GM19035 (cell line): Measurements from ENCODE around the gene ELFN1.

Experiments
- ATAC-seq: cut with Tn5 transposase; IDR thresholded peaks from one replicate; pipeline ENCODE4 v1.9.1; 2021; ENCODE audit not compliant: unreplicated experiment

ELFN1 gene

DNA sequence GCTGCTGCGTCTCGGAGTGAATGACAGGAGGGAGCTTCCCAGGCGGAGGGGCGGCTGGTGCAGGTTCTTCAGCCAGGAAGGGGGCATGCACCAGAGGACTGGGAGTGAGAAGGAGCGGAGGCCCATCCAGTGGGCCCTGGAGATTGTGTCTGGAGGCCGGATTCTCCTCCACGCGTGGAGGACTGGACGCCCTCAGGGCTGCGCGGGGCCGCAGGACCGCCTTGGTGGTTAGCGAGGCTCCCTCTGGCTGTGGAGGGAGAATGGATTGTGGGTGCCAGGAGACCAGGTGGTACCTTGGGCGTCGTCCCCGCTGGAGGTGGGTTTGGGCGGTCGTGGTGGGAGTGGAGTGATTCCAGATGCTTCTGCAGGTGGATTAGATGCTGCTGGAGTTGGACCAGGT, 68.9 kb downstream of the ELFN1 start:
- no peak for ATAC-seq

DNA sequence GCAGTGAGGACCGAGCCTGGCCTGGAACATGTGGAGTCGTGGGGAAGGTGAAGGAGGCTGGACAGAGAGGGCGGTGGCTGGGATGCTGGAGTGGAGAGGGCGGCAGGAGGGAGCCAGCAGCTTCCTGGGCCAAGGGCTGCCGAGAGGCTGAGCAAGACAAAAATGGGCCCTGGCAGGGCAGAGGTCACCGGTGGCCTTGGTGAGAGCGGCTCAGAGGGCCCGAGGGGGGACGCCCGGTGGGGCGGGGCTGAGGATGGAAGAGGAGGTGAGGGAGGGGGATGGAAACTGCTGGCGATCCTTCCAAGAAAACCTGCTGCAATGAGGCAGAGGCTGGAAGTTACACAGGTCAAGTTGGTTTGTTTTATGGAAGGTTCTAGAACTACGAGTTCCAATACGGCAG, 69.5 kb downstream of the ELFN1 start:
- ATAC-seq: no peak

DNA sequence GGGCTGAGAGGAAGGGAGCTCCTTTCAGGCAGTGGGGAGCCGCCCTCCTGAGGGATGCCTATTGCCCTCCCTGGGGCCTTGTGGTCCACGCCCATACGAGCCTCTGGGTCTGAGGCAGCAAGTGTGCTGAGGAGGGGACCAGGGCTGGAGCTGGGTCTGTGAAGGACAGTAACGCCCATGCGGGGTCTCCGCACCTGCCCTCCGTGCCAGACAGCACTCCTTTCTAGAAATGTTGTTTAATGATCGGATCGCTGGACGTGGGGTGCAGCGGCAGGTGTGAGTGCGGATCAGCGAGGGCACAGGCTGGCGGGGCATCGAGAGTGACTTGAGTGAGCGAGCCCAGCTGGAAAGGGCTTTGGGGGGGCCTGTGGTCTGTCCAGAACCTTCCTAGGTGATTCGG, 70.1 kb downstream of the ELFN1 start:
- no peak for ATAC-seq

DNA sequence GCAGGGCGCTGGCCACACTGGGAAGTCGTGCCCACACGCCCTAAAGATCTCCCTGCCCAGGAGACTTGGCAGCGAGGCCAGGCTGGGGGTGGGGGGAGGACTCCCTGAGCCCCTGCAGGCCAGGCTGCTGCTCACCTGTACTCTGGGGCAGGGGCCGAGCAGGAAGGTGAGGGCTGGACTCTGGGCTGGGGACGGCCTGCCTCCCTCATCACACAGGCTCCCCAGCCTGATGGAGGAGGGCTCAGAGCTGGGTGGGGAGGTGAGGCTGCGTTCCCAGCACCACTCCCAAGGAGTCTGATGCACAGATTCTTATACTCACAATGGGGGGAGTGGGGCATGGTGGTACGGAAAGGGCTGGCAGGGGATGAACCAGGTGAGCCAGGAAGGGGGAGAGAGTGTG, 71.2 kb downstream of the ELFN1 start:
- ATAC-seq: no peak

DNA sequence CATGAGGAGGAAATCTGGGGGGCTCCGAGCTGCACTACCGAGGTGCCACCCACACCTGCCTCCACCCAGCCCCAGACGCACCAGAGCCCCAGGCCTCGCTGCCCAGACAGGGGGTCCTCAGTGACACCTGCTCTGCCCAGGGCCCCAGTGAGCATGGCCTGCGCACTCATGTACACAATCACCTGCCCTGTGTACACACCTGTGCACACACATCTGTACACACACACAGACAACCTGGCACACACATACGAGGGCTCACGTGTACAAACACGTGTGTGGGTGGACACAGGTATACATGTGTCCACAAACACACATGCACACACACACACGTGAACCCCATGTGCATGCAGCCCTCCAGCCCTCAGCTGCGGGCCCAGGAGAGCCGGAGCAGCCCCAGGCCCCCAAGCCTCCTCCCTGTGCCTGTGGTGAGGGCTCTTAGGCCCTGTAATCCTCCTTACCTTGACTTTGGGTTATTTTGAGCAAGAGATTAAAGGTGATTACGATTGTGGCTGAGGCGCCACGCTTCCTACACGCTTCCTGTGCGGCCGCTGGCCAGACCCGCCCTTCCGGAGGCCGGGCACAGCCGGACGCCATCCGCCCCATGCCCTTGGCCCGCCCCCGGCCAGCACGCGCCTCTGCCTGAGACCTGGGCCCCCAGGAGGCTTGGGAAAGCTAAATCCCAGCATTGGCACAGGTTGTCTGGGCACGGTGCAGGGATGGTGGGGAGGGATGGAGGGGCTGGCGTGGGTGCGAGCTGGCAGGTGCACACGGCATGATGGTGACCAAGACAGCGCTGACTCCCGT, 71.9 kb downstream of the ELFN1 start:
- no peak for ATAC-seq

DNA sequence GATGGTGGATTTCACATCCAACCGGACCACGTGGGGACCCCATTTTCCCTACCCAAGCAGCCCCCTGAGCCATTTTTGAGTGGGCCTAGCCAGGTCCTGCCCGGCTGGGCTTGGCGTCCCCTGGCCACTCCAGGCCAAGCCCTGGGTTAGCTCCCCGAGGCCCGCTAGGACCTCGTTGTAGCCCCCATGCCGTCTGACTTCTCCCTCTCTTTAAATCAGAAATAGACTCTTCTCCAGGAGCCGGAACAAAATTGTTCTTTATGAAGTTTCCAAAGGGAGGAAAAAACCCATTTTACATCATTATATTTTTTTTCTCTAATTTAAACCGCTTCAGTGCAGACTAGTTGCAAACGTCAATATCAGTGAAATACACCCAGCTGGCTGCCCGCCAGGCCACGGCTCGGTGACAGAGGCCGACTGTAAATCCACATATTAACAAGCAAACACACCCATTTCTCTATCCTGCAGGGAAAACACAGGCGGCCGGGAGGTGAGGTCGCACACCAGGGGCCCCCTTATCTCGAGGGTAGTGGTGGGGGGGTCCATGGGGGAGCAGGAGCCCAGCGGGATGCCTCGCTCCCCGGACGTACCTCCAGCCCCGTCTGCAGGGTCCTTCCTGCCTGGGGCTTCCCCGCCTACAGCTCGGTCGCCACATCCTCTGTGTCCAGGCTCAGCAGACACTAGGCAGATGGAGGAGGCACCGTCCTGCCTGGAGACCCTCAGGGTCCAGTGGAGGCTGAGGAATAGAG, 72.7 kb downstream of the ELFN1 start:
- no peak for ATAC-seq

DNA sequence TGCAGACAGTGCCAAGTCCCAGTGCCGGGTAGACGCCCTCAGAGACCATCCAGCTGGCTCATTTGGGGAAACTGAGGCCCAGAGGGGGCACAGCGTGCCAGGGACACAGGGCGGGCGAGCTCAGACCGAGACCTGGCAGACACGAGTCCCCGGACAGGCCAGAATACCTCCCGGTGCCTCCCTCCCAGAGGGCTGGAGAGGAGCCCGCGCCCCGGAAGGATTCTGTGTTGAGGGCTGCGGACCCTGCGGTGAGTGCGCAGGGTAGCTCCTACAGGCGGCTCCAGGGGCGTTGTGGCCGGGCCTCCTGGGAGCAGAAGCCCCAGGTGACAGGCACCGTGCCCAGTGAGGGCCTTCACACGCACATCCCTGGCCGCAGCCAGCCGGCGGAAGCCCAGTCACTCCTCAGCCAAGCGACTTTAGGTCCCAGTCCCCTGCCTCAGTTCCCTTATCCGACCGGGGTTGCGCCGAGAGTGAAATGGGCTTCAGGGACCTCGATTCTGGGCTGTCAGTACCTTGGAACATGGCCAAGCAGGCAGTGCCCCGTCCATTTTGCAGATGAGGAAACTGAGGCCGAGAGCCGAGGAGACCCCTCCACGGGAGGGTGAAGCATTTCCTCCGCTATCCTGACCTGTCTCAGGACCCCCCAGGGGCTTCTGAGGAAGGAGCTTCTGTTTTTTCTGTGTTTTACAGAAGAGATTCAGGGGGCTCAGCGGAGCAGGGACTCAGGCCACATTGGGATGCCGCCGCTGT, 73.6 kb downstream of the ELFN1 start:
- no peak for ATAC-seq

DNA sequence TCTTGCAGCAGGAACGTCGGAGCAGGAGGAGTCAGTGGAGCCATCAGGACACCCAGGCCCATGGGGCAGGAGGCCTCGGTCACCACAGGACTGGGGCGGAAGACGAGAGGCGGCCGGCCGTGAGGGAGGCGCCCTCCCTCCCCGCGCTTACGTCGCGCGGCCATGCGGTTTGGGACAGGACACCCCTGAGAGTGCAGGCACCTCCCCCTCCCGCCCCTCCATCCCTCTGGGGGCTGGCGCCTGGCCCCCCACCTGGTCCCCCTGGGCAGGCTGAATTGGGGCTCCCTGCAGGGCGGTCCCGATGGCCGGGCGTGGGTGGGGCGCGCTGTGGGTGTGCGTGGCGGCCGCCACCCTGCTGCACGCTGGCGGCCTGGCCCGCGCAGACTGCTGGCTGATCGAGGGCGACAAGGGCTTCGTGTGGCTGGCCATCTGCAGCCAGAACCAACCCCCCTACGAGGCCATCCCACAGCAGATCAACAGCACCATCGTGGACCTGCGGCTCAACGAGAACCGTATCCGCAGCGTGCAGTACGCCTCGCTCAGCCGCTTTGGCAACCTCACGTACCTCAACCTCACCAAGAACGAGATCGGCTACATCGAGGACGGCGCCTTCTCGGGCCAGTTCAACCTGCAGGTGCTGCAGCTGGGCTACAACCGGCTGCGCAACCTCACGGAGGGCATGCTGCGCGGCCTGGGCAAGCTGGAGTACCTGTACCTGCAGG, 74.4 kb downstream of the ELFN1 start:
- ATAC-seq: no peak

DNA sequence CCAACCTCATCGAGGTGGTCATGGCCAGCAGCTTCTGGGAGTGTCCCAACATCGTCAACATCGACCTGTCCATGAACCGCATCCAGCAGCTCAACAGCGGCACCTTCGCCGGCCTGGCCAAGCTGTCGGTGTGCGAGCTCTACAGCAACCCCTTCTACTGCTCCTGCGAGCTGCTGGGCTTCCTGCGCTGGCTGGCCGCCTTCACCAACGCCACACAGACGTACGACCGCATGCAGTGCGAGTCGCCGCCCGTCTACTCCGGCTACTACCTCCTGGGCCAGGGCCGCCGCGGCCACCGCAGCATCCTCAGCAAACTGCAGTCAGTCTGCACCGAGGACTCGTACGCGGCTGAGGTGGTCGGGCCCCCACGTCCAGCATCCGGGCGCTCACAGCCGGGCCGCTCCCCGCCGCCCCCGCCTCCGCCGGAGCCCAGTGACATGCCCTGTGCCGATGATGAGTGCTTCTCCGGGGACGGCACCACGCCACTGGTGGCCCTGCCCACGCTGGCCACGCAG, 75.0 kb downstream of the ELFN1 start:
- ATAC-seq: no peak

DNA sequence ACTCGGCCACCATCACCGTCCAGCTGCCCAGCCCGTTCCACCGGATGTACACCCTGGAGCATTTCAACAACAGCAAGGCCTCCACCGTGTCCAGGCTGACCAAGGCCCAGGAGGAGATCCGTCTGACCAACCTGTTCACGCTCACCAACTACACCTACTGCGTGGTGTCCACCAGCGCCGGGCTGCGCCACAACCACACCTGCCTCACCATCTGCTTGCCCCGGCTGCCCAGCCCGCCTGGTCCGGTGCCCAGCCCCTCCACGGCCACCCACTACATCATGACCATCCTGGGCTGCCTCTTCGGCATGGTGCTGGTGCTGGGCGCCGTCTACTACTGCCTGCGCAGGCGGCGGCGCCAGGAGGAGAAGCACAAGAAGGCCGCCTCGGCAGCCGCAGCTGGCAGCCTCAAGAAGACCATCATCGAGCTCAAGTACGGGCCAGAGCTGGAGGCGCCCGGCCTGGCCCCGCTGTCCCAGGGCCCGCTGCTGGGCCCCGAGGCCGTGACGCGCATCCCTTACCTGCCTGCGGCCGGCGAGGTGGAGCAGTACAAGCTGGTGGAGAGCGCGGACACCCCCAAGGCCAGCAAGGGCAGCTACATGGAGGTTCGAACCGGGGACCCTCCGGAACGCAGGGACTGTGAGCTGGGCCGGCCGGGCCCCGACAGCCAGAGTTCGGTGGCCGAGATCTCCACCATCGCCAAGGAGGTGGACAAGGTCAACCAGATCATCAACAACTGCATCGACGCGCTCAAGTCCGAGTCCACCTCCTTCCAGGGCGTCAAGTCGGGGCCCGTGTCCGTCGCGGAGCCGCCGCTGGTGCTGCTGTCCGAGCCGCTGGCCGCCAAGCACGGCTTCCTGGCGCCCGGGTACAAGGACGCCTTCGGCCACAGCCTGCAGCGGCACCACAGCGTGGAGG, 75.8 kb downstream of the ELFN1 start:
- ATAC-seq: no peak

DNA sequence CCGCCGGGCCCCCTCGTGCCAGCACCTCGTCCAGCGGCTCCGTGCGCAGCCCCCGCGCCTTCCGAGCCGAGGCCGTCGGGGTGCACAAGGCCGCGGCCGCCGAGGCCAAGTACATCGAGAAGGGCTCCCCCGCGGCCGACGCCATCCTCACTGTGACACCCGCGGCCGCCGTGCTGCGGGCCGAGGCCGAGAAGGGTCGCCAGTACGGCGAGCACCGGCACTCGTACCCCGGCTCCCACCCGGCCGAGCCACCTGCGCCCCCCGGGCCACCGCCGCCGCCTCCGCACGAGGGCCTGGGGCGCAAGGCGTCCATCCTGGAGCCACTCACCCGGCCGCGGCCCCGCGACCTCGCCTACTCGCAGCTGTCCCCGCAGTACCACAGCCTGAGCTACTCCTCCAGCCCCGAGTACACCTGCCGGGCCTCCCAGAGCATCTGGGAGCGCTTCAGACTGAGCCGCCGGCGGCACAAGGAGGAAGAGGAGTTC, 76.5 kb downstream of the ELFN1 start:
- no peak for ATAC-seq

DNA sequence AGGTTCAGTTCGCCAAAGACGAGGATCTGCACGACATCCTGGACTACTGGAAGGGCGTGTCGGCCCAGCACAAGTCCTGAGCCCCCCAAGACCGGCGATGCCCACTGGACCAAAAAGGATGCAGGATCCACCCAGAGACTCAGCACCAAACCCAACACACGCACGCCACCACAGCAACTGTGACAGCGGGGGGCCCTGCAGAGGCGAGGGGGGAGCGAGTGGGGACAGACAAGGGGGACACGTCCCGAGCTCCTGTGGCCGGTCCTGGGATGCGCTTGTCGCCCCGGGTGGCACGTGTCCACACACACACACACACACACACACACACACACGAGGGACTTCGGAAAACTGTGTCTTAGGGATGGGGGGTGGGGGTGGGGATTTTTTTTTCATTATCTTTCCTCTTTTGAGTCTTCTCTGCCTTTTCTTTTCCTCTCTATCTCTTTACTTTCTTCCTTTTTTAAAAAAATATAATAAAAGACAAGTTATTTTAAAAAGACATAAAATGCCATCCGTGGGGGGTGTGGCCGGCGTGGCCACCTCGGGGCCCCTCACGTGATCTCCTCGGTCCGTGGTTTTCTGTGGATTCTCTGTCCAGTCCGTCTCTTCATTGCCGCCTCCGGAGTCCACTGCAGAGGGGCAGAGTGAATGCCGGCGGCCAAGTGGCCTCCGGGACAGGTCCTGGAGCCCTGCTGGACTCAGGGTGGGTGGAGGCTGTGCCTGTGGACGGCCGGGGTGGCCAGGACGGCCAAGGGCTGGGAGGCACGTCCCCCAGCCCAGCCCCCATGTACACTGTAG, 77.1 kb downstream of the ELFN1 start:
- no peak for ATAC-seq

DNA sequence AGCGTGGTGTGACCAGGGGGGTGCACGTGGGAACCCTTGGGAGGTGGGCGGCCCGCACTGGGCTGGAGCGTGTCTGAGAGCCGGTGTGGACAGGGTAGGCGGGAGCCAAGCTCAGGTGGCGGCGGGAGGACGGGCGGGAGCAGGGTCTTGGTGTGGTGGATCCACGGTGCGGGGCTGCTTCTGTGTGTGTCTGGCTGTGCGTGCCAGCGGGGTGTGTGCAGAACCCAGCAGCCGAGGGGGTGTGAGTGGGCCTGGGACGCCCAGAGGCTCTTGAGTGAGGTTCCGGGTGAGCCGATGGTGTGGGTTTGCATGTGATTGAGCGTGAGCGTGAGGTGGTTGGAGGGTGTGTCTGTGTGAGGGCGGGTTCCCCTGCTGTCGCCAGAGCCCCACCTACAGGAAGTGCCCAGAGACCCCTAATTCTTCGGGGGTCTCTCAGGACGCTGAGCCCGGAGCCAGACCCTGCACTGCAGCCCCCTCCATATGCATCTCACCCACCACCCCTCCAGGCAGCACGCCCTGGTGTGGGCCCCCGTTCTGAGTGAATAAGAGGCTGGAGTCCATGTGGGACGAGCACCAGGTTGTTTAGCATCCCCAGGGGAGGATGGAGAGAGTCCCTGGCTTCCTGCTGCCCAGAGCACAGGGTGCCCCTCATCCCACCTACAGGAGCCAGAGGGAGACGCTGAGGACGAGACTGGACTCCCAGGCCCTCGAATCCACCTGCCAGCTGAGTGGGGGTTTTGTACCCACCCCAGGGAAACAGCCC, 78.2 kb downstream of the ELFN1 start:
- ATAC-seq: no peak

DNA sequence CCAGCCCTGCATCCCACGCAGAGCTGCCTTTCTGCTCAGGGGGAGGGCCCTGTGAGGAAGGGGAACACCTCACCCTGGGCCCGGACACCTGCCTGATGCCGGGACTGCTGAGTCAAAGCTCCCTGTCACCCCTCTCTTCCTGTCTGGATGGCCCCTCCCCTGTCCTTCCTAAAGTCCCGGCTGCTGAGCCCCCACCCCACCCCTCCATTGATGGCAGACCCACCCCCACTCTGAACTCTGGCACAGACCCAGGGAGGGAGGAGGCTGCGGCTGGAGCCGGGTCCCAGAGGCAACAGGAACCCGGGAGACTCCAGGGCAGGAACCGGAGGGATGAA, 78.7 kb downstream of the ELFN1 start:
- ATAC-seq: no peak

DNA sequence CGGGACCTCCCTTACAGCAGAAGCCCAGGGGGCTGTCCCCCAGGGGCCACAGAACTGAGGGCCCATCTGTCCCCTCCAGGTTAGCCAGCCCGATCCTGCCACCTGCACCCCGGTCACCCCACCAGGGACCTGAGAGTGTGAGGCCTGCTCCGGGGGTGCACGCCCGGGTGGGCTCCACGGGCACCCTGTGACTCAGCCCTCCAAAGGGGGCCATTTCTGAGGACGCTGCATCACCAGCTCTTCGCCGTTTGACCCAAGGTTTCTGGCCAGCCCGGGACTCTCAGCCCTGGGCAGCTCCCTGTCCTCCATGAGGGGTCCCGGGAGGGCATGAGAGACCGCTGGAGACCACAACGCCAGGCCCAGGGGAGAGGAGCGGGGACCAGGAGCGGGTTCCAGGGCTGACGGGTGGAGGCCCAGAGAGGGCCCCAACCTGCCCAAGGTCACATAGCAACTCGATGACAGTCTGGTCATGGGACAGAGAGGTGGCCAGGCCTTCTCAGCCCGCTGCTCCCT, 79.3 kb downstream of the ELFN1 start:
- no peak for ATAC-seq

DNA sequence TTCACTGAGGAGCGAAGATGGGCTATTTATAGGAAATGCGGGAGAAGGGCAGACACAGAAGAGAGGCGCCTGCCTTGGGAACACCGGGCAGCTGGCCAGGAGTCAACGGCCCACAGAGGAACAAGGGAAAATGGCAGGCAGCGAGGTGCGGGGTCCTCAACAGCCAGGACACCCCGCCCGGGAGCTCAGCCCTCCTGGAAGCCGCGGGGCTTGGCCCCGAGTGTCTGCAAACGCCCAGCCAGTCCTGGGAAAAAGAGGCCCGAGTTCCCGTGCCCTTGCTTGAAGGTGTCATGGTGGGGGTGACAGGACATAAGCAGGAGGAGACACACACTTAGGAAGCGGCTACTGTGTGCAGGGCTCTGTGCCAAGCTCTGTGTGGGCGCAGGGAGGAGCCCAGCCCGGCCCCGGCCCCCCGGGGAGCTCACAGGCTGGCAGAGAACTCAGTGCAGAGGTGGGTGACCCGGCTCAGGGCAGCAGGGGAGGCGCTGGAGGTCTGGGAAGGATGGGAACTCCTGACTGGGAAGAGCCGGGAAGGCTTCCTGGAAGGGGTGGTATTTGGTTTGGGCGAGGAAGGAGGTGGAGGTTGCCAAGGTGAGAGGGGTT, 79.9 kb downstream of the ELFN1 start:
- no peak for ATAC-seq

DNA sequence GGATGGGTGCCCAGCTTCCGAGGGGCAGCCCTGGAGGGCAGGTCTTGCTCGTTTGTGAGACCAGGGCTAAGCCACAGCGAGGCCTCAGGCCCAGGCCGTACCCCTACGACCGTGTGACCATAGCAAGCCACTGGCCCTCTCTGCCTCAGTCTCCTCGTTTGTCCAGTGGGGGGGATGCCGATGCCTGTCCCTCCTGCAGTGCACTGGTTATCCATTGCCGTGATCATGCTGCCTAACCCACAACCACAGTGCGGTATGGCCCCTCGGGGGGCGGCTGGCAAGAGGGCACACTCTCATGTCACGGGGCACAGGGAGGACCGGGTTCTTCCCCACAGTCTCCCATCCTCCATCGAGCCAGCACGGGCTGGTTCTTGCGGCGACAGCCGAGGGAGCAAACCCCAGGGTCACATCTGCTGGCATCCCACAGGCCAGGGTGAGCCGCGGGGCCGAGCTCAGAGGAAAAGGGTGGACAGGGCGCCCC, 80.5 kb downstream of the ELFN1 start:
- ATAC-seq: no peak

DNA sequence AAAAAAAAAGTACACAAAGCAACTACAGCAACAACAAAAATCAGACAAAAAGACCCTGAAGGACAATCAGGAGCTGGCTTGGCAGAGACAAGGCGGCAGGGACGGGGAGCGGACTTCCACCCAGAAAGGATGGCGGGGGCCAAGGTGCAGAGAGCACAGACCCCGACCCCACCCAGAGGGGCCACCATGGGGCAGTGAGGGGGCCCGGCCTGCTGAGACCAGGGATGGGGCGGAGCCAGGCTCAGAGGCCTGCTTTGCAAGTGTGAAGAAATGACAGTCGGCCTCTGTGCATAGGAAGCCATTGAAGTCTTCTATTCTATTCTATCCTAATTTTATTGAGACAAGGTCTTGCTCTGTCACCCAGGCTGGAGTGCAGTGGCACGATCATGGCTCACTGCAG, 82.0 kb downstream of the ELFN1 start:
- ATAC-seq: no peak
